ENCODE measurements around the gene LYZ.

The LYZ gene

GRCh38 chr12:69366796-69367195 is 18.6 kb downstream of the LYZ start:
- DNase-seq (ENCODE audit: insufficient read length, low spot score) = no peak
- no peak for FAIRE-seq
- TF ChIP-seq POLR2A (IDR thresholded peaks at IDR 0.05; ENCODE audit: low read depth, low read length) = no peak
- no peak for TF ChIP-seq SPI1 (IDR thresholded peaks at IDR 0.05; ENCODE audit: low read depth, low read length)
- TF ChIP-seq POLR2AphosphoS5 (IDR thresholded peaks at IDR 0.05; ENCODE audit: low read depth, low read length) = no peak

- DNase-seq (ENCODE audit: insufficient read length, low spot score) (no peak), FAIRE-seq (no peak)
- TF ChIP-seq POLR2AphosphoS5 (IDR thresholded peaks at IDR 0.05; ENCODE audit: low read depth, low read length) (no peak), PAX5 (IDR thresholded peaks at IDR 0.05; ENCODE audit: insufficient read depth, low read length, severe bottlenecking) (no peak), SPI1 (IDR thresholded peaks at IDR 0.05; ENCODE audit: low read depth, low read length) (no peak), TAF1 (IDR thresholded peaks at IDR 0.05; ENCODE audit: low read depth, low read length) (no peak), POLR2A (IDR thresholded peaks at IDR 0.05; ENCODE audit: low read depth, low read length) (no peak), POU2F2 (IDR thresholded peaks at IDR 0.05; ENCODE audit: low read depth, low read length) (no peak)
These were observed 20.0 kb downstream of the LYZ start for GRCh38 chr12:69368171-69368570.

GRCh38 chr12:69383074-69383473 is 34.9 kb downstream of the LYZ start:
- DNase-seq (ENCODE audit: insufficient read length, low spot score) = no peak
- TF ChIP-seq PAX5 (IDR thresholded peaks at IDR 0.05; ENCODE audit: insufficient read depth, low read length, severe bottlenecking) = no peak
- TF ChIP-seq SPI1 (IDR thresholded peaks at IDR 0.05; ENCODE audit: low read depth, low read length) = no peak
- no peak for TF ChIP-seq POLR2AphosphoS5 (IDR thresholded peaks at IDR 0.05; ENCODE audit: low read depth, low read length)
- TF ChIP-seq POLR2A (IDR thresholded peaks at IDR 0.05; ENCODE audit: low read depth, low read length) = no peak
- no peak for TF ChIP-seq POU2F2 (IDR thresholded peaks at IDR 0.05; ENCODE audit: low read depth, low read length)
- no peak for TF ChIP-seq TAF1 (IDR thresholded peaks at IDR 0.05; ENCODE audit: low read depth, low read length)
- no peak for FAIRE-seq

- DNase-seq (ENCODE audit: insufficient read length, low spot score) (no peak), FAIRE-seq (no peak)
- TF ChIP-seq POLR2A (IDR thresholded peaks at IDR 0.05; ENCODE audit: low read depth, low read length) (no peak), POLR2AphosphoS5 (IDR thresholded peaks at IDR 0.05; ENCODE audit: low read depth, low read length) (no peak), TAF1 (IDR thresholded peaks at IDR 0.05; ENCODE audit: low read depth, low read length) (no peak), SPI1 (IDR thresholded peaks at IDR 0.05; ENCODE audit: low read depth, low read length) (no peak), POU2F2 (IDR thresholded peaks at IDR 0.05; ENCODE audit: low read depth, low read length) (no peak), PAX5 (IDR thresholded peaks at IDR 0.05; ENCODE audit: insufficient read depth, low read length, severe bottlenecking) (no peak)
These were observed 36.9 kb downstream of the LYZ start for GRCh38 chr12:69385038-69385437.

GRCh38 chr12:69386921-69387320 is 38.7 kb downstream of the LYZ start:
- no peak for FAIRE-seq

GRCh38 chr12:69388371-69388770 is 40.2 kb downstream of the LYZ start:
- TF ChIP-seq PAX5 (IDR thresholded peaks at IDR 0.05; ENCODE audit: insufficient read depth, low read length, severe bottlenecking) (no peak), POLR2AphosphoS5 (IDR thresholded peaks at IDR 0.05; ENCODE audit: low read depth, low read length) (no peak), POLR2A (IDR thresholded peaks at IDR 0.05; ENCODE audit: low read depth, low read length) (no peak), POU2F2 (IDR thresholded peaks at IDR 0.05; ENCODE audit: low read depth, low read length) (no peak), SPI1 (IDR thresholded peaks at IDR 0.05; ENCODE audit: low read depth, low read length) (no peak), TAF1 (IDR thresholded peaks at IDR 0.05; ENCODE audit: low read depth, low read length) (no peak)
- no peak for DNase-seq (ENCODE audit: insufficient read length, low spot score)
- FAIRE-seq = no peak

More at GRCh38 chr12:69386921-69387320, 38.7 kb downstream of the LYZ start:
- TF ChIP-seq POLR2A (IDR thresholded peaks at IDR 0.05; ENCODE audit: low read depth, low read length) (no peak), TAF1 (IDR thresholded peaks at IDR 0.05; ENCODE audit: low read depth, low read length) (no peak), SPI1 (IDR thresholded peaks at IDR 0.05; ENCODE audit: low read depth, low read length) (no peak), POU2F2 (IDR thresholded peaks at IDR 0.05; ENCODE audit: low read depth, low read length) (no peak), PAX5 (IDR thresholded peaks at IDR 0.05; ENCODE audit: insufficient read depth, low read length, severe bottlenecking) (no peak), POLR2AphosphoS5 (IDR thresholded peaks at IDR 0.05; ENCODE audit: low read depth, low read length) (no peak)
- no peak for DNase-seq (ENCODE audit: insufficient read length, low spot score)

- FAIRE-seq = no peak
- TF ChIP-seq POLR2A (IDR thresholded peaks at IDR 0.05; ENCODE audit: low read depth, low read length) = no peak
- TF ChIP-seq SPI1 (IDR thresholded peaks at IDR 0.05; ENCODE audit: low read depth, low read length) = no peak
- no peak for TF ChIP-seq POLR2AphosphoS5 (IDR thresholded peaks at IDR 0.05; ENCODE audit: low read depth, low read length)
- no peak for TF ChIP-seq TAF1 (IDR thresholded peaks at IDR 0.05; ENCODE audit: low read depth, low read length)
- no peak for TF ChIP-seq POU2F2 (IDR thresholded peaks at IDR 0.05; ENCODE audit: low read depth, low read length)
- TF ChIP-seq PAX5 (IDR thresholded peaks at IDR 0.05; ENCODE audit: insufficient read depth, low read length, severe bottlenecking) = no peak
- no peak for DNase-seq (ENCODE audit: insufficient read length, low spot score)
These were observed 41.6 kb downstream of the LYZ start for GRCh38 chr12:69389831-69390230.

- FAIRE-seq (peak; percentile 63), DNase-seq (ENCODE audit: insufficient read length, low spot score) (no peak)
- TF ChIP-seq POU2F2 (IDR thresholded peaks at IDR 0.05; ENCODE audit: low read depth, low read length) (no peak), POLR2A (IDR thresholded peaks at IDR 0.05; ENCODE audit: low read depth, low read length) (no peak)
These were observed 44.2 kb downstream of the LYZ start for GRCh38 chr12:69392179-69392928.

- FAIRE-seq (no peak), DNase-seq (ENCODE audit: insufficient read length, low spot score) (no peak)
- no peak for TF ChIP-seq TAF1 (IDR thresholded peaks at IDR 0.05; ENCODE audit: low read depth, low read length)
- no peak for TF ChIP-seq POLR2A (IDR thresholded peaks at IDR 0.05; ENCODE audit: low read depth, low read length)
- TF ChIP-seq POU2F2 (IDR thresholded peaks at IDR 0.05; ENCODE audit: low read depth, low read length) = no peak
- TF ChIP-seq PAX5 (IDR thresholded peaks at IDR 0.05; ENCODE audit: insufficient read depth, low read length, severe bottlenecking) = no peak
- TF ChIP-seq POLR2AphosphoS5 (IDR thresholded peaks at IDR 0.05; ENCODE audit: low read depth, low read length) = no peak
- TF ChIP-seq SPI1 (IDR thresholded peaks at IDR 0.05; ENCODE audit: low read depth, low read length) = no peak
These were observed 47.9 kb downstream of the LYZ start for GRCh38 chr12:69396041-69396440.

GRCh38 chr12:69396963-69397362 is 48.8 kb downstream of the LYZ start:
- no peak for TF ChIP-seq PAX5 (IDR thresholded peaks at IDR 0.05; ENCODE audit: insufficient read depth, low read length, severe bottlenecking)
- TF ChIP-seq SPI1 (IDR thresholded peaks at IDR 0.05; ENCODE audit: low read depth, low read length) = no peak
- no peak for TF ChIP-seq POLR2A (IDR thresholded peaks at IDR 0.05; ENCODE audit: low read depth, low read length)
- no peak for TF ChIP-seq POLR2AphosphoS5 (IDR thresholded peaks at IDR 0.05; ENCODE audit: low read depth, low read length)
- TF ChIP-seq TAF1 (IDR thresholded peaks at IDR 0.05; ENCODE audit: low read depth, low read length) = no peak
- TF ChIP-seq POU2F2 (IDR thresholded peaks at IDR 0.05; ENCODE audit: low read depth, low read length) = no peak
- FAIRE-seq = no peak
- no peak for DNase-seq (ENCODE audit: insufficient read length, low spot score)

Data from GM12891 (cell line).